HG03565 (cell line): Measurements from ENCODE around the gene GNAS-AS1.

Source experiments
- ATAC-seq: cut with Tn5 transposase; IDR thresholded peaks from one replicate; pipeline ENCODE4 v1.9.1; 2021; ENCODE audit warnings: mild to moderate bottlenecking, moderate library complexity; ENCODE audit not compliant: unreplicated experiment

GNAS-AS1 gene

GRCh38 chr20:58863044-58863790 lies 12.5 kb upstream of the GNAS-AS1 start:
- no peak for ATAC-seq

GRCh38 chr20:58855506-58856389 lies 5.0 kb upstream of the GNAS-AS1 start:
- no peak for ATAC-seq

- ATAC-seq = no peak
These were observed 4.2 kb upstream of the GNAS-AS1 start for GRCh38 chr20:58854638-58855471.

- ATAC-seq = no peak
These were observed 3.4 kb upstream of the GNAS-AS1 start for GRCh38 chr20:58853976-58854637.

GRCh38 chr20:58853466-58853865 lies 2.8 kb upstream of the GNAS-AS1 start:
- ATAC-seq = no peak

GRCh38 chr20:58852543-58853271 lies 2.0 kb upstream of the GNAS-AS1 start, which contains the start of gene GNAS:
Gene GNAS, plus strand, starts transcription at chr20:58852716.
- ATAC-seq = no peak

GRCh38 chr20:58851969-58852458 lies 1.3 kb upstream of the GNAS-AS1 start:
- ATAC-seq = no peak

- ATAC-seq = no peak
These were observed 693 bp upstream of the GNAS-AS1 start for GRCh38 chr20:58851221-58851968.

GRCh38 chr20:58847463-58847862 lies 3.2 kb downstream of the GNAS-AS1 start:
- no peak for ATAC-seq

- ATAC-seq = no peak
These were observed 5.0 kb downstream of the GNAS-AS1 start for GRCh38 chr20:58845706-58846105.

- ATAC-seq = no peak
These were observed 7.6 kb downstream of the GNAS-AS1 start for GRCh38 chr20:58843128-58843556.

GRCh38 chr20:58842276-58842675 lies 8.4 kb downstream of the GNAS-AS1 start:
- no peak for ATAC-seq

GRCh38 chr20:58841539-58842264 lies 9.0 kb downstream of the GNAS-AS1 start:
- ATAC-seq = no peak

- ATAC-seq = no peak
These were observed 9.7 kb downstream of the GNAS-AS1 start for GRCh38 chr20:58840816-58841538.

GRCh38 chr20:58839991-58840747 lies 10.5 kb downstream of the GNAS-AS1 start:
- no peak for ATAC-seq

GRCh38 chr20:58839474-58839874 lies 11.2 kb downstream of the GNAS-AS1 start:
- ATAC-seq = no peak

- no peak for ATAC-seq
These were observed 12.5 kb downstream of the GNAS-AS1 start for GRCh38 chr20:58838174-58838573.
